Fibroblast of peridontal ligament (primary cell): ENCODE data around the gene ZFP1.
"Not testable (repeated sequence)": the region's sequence is repeated elsewhere in the genome, so short reads cannot be mapped to it uniquely, and the experiment has no call there.

Experiments
- DNase-seq: peaks from one replicate; pipeline ENCODE4 v3.0.0-alpha.2; 2010; ENCODE audit errors: extremely low read depth

ZFP1 gene

DNA sequence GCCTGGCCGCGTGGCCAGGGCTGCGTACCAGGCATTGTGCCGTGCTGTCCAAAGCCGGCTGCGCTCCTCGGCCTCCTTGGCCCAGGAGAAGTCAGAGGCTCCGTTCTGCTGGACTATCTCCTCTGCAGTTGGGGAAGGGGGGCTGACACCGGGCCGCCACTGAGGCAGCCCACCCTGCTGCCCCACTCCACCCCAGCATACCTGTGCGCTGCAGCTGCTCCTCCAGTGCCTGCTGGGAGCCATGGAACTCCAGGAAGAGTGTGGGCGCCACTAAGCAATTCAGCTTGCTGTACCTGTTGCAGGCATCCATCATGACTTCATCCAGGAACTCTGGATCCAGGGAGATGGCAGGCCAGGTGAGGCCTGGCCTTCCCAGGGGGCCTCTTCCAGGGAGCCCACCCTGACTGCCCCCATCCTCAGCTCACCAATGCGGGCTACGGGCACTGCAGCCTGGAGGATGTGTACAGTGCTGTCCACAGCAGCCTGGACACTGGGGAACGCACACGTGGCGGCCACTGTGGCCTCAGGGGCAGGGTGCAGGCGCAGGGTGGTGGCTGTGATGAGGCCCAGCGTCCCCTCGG, 34.7 kb upstream of the ZFP1 start:
- DNase-seq = no peak

DNA sequence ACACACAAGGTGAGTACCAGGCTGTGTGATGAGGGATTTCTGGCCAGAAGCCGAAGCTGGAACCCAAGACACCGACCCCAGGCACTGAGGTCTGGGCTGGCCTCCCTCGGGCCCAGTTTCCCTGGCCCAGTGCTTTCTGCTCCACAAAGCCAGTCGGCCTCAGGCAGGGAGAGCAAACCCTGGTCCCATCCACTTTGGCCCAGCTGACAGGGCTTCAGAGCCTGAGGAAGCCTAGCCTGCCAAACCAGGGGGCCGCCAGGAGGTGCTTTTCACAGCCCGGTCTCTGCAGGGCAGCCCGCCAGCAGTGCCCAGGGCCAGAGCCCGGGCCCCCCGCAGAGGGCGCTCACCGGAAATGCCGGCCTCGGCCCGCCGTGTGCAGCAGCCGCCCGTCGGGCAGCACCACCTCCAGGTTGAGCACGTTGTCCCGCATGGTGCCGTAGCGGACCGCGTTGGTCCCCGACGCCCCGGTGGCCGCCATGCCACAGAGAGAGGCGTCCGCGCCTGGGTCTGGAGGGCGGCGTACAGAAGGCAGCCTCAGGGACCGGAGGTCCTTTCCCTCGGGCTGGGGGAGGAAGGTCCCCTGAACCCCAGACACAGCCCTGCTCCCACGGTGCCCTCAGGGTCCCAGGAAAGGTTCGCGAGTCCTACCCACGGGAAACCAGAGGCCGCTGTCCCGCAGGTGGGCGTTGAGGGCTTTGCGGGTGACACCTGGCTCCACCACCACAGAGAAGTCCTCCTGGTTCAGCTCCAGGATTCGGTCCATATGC, 34.0 kb upstream of the ZFP1 start:
- DNase-seq = no peak

DNA sequence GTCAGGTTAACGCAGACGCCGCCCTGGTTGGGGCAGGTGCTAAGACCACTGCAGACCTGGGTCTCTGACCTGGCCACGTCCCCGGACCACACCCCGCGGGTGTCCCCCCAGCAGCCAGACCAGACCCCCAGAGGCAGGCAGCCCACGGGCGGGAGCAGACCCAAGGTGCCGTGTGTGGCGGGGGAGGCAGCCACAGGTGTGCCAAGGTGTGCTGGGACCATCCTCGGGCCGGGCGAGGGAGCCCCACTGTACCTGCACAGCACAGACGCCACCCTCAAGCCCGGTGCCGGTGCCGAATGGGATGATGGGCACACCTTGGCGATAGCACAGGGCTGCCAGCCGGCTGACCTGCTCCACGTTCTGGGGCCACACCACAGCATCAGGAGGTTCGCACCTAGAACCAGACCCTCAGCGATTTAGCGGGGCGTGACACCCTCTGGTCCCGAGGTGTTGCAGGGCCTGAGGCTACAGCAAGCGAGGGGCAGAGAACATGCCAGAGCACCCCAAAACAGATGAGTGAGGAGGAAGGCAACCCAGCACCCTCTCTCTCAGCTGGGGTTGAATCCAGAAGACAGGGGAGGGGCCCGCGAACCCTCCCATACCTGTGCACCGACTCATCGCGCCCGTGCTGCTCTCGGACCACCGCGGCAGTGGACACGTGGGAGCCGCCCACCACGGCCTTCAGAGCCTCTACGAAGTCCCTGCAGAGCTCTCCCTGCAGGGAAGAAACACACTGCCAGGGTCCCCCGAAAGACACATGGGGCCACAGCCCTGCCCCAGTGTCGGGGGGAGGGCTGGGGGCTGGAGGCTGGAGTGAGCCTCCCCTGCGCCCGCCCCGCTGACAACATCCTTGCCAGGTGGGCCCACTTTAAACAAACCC, 33.1 kb upstream of the ZFP1 start:
- DNase-seq = no peak

DNA sequence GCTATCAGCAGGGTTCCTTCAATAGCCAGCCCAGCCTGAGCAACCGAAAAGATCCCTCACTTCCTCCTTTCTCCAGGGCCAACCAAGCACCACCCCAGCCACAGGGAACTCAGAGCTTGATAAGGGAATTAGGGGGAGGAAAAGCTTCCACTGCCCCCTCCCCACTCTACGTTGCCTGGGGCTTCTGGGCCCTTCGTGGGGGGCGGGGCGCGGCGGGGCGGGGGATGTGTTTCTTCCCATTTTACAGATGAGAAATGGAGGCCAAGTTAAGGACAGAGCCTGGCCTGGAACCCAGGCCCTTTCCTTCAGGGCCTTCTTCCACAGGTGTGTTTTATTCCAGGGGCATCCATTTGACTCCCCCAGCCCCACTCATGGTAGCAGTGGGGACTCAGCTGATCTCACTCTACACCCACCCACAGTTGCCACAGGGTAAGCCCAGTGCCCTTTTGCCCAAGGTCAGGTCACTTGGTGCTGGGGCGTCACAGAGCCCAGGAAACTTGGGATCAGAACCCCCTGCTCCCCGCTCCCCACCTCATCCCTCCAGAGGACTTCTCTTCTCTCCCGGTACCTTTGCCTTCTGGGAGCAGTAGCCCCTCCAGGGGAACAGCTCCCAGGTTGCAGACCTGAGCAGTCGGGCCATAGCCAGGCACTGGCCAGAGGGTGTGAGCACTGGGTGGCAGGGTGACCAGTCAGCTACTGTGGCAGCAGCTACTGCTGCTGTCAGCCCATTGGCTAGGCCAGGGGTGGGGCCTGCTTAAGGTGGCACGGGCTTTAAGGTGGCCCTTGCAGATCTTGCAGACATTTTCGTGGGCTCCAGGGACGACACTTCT, 32.0 kb upstream of the ZFP1 start, which contains the start of gene LDHD:
TSS of gene LDHD (minus strand) at position 700 of the 830 bp plus-strand sequence. CDS start at position 640, 60 bp downstream.
- DNase-seq = peak; percentile 52

DNA sequence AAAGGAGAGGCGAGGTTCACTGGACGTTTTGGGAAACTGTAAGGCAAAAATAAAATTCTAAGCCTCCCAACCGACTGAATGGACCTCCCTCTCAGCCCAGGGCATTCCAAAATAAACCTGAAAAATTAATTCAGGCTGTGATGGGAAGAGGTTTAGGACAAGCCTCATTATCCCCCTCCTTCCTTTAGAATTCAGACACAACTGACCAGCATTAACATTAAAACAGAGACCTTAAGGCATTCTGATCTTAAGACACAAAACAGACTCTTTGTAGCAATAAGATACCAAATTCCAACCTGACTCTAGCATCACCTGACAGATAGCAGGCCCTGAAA, 31.4 kb upstream of the ZFP1 start:
- no peak for DNase-seq

DNA sequence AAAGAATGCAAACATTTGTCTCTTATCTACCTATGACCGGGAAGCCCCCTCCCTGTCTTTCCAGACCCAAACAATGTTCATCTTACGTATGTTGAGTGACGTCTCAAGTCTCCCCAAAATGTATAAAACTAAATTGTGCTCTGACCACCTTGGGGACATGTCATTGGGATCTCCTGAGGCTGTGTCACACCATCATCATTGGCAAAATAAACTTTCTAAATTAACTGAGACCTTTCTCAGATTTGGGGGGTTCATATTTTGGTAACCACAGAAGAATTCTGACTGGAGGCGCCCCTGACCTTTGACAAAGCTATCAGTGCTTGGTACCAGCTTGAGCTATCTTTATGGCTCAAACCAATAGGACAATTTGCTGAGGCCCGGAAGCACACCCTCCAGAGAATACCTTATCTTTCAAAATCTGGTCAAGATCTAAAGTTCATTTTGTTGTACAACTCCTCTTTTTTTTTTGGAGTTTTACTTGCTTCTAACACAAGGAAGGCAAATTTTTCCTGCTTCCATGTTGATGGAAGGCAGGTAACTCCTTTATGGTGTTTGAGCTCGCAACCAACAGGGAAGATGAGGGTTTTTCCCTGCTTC, 29.3 kb upstream of the ZFP1 start:
- no peak for DNase-seq

DNA sequence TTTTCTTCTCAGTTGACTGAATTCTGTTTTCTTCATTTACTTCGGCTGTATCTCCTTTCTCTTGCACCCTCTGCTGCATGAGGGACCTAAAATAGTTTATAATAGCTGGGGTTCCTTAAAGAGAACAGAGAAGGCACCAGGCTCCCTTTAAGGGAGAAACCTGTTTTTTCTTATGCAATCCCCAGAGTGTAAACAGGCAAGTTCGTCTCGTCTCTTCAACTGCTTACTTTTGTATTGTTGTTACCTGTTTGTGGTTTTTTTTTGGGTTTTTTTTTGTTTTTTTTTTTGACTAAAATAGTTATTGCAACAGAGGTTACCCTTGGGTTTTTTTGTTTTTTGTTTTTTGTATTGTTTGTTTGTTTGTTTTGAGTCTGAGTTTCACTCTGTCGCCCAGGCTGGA, 28.1 kb upstream of the ZFP1 start:
- DNase-seq = no peak

DNA sequence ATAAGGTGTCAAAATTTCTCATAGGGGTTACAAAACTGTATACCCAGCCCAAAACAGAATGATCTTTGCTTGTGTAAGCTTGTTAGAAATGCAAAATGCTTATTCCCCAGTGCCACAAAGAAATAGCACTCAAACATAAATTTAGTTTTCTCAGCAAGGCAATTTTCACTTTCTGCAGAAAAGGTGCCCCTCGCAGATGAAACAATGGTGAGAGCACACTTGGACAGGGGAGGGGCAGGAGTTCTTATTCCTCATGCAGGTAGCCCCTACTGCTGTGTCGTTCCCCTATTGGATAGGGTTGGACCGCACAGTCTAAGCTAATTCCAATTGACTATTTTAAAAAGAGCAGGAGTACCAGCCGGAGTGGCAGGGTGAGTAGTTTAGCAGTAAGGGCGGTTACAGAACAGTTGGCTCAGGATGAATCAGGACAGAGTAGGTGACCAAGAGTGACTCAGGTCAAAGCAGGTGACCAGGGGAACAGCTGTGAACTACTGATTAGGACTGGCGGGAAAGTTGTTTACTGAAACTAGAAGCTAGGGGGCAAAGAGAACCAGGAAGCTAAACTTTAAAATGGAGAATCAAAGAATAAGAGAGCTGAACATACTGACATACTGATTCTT, 26.3 kb upstream of the ZFP1 start:
- no peak for DNase-seq

DNA sequence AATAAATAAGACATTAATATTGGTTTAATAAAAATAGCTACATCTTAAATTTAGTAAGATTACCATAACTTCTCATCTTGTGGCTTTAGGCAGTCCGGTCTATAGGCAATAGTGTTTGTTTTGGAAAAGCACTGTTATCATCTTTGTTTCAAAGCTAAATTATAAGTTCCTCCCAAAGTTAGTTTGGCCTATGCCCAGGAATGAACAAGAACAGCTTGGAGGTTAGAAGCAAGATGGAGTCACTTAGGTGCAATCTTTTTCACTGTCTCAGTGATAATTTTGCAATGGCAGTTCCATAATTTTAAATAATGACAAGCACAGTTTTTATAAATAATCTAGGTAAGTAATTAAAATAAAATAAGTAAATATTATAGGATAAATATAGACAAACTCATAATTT, 25.7 kb upstream of the ZFP1 start:
- no peak for DNase-seq

DNA sequence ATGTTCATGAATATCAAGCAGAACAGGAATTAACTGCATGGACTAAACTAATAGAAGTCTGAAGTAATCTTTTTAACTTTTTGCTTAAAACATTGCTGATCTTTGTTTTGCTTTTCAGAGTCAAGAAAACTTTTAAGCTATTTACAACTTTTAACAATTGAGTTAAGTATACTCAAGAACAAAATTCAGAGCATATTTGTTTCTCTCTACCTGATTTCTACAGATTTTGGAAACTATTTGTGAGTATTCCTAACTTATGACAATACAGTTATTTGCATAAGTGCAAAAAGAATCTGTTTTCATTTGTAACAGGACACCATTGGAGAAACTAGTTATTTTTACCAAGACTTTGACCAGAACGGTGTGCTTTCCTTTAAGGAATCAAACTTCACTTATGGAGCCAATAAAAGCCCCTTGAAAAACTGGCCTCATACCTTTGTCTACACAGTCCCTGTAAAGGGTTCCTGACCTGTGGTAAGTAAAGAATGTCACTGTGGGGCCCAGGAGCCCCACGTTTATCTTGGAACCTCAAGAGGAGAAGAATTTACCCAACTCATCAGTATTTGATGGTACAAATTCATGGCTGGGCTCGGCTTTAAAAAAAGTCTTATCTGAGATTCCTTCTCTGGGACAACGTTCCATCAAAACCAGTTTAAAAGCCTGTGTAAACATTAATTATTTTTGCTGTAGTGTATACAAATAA, 20.5 kb upstream of the ZFP1 start:
- DNase-seq = no peak

DNA sequence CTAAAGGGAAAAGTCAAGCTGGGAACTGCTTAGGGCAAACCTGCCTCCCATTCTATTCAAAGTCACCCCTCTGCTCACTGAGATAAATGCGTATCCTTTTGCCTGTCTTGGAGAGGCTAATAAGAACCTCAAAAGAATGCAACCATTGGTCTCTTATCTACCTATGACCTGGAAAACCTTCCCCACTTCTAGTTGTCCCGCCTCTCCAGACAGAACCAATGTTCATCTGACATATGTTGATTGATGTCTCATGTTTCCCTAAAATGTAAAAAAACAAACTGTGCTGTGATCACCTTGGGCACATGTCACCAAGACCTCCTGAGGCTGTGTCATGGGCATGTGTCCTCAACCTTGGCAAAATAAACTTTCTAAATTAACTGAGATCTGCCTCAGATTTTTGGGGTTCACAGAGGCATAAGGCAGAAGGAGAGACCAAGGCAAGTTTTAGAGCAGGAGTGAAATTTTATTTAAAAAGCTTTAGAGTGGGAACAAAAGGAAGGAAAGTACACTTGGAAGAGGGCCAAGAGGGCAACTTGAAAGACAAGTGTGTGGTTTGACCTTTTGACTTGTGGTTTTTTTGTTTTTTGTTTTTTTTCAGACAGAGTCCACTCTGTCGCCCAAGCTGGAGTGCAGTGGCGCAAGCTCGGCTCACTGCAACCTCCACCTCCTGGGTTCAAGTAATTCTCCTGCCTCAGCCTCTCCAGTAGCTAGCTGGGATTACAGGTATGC, 18.7 kb upstream of the ZFP1 start:
- DNase-seq = not testable (repeated sequence)

DNA sequence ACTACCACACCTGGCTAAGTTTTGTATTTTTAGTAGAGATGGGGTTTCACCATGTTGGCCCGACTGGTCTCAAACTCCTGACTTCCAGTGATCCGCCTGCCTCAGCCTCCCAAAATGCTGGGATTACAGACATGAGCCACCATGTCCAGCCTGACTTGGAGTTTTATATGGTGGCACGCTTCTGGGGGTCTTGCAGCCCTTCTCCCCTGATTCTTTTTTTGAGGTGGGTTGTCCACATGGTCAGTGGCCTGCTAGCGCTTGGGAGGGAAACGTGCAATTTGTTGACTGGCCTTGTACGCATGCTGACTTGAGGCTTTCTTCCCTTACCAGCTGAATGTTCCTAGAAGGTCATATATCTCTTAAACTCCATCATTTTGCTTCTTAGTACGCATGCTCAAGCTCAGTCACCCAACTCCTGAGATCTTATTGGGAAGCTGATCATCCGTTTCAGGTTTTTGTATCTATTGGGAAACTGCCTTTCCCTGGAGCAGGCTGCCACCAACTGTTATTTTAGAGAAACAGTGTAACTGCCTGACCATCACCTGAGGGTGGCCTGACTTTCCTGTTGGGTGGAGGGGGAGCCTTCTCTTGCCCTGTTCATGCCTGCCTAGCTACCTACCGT, 18.1 kb upstream of the ZFP1 start:
- peak; percentile 11 for DNase-seq

DNA sequence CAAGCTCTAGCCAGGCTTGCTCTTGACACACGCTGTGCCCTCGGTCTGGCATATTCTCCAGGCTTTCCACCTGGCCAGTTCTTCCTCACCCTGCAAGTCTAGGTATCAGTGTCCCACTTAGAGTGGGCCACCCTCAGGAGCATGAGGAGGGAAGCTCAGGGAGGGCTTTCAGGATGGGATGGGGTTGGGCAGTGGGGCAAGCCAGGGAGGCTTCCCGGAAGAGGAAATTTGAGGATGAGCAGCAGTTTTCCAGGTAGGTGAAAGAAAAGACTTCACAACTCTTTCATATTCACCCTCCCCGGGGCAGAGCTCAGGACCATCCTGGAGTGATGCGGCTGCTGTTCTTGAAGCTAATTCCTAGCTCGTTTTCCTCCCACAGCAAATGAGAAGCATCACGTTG, 17.2 kb upstream of the ZFP1 start:
- no peak for DNase-seq

DNA sequence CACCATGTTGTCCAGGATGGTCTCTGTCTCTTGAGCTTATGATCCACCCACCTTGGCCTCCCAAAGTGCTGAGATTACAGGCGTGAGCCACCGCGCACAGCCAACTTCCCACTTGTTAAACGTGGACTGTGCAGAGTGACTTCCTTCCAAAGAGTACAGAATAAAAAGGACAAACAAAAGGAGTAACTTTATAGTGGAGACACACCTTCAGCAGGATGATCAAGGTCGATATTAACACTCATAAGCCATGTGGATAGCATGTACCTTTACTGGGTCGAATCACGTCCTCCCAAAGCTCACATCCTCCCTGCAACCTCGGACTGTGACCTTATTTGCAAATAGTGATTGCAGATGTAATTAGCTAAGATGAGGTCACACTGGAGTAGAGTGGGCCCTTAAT, 10.1 kb upstream of the ZFP1 start:
- no peak for DNase-seq

DNA sequence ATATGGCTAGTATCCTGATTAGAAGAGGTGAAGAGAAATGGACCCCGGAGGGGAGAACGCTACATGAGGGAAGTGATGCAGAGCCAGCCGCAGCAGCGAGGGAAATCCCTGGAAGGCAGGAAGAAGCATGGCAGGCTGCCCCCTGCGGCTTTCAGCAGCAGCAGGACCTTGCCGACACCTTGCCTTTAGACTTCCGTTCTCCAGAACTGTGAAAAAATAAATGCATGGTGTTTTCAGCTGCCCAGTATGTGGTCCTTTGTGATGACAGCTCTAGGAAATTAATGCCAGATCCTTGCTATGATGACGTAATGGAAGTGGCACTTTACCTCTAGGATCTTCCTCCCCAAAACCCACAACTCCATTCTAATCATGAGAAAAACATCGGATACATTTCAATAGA, 9.7 kb upstream of the ZFP1 start:
- no peak for DNase-seq

DNA sequence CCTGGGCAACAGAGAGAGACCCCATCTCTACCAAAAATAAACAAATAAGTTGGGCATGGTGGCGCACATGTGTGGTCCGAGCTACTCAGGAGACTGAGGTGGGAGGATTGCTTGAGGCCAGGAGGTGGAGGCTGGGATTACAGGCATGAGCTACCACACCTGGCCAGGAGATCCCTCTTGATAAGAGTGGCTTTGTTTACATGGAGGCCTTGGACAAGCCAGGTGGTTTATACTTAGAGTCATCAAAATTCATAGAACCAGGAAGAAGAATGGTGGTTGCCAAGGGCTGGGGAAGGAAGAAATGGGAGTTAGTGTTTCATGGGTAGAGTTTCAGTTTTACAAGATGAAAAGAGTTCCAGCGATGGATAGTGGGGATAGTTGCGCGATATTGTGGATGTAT, 8.8 kb upstream of the ZFP1 start:
- no peak for DNase-seq

DNA sequence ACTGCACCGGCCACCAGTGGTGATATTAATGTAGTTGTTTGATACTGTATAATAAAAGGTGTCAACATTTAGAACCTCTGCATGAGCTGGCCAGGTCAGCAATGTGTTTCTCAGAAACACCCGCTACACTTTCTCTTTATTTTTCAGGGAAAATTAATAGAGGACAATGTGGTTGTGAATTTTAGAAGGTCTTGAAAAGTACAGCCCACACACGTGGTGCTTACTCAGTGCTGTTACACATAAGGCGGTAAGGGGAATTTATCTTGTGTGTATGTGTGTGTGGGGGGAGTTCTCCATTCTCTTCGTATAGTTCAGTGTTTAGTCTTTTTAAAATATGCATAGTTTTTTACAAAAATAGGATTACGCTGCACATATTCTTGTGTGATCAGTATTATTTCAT, 4.4 kb upstream of the ZFP1 start:
- DNase-seq = no peak

DNA sequence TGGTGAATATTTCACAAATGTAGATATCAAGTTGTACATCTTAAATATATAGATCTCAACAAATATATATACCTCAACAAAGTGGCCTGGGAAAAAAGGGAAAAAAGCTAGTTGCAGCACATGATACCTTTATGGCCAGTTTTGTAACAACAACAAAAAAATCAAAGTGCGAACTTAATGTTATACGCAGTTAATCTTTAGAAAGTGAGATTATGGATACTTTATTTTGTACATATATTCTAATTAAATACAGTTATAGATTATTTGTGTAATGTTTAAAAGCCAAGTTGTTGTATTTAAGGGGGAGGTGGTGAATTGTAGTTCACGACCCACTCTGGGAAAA, 385 bp upstream of the ZFP1 start:
- DNase-seq = no peak

DNA sequence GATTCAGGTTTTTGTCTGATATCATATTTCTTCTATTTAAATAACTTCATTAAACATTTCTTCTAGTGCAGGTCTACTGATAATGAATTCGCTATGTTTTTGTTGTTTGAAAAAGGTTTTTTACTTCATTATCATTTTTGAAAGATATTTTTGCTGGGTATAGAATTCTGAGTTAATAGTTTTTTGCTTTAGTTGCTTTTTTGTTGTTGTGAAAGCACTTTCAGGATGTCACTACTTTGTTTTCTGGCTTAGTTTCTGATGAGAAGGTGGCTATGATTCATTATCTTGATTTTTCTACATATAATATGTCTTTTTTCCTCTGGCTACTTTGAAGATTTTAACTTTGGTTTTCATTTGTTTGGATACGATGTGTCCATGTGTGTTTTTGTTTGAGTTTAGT, 3.5 kb downstream of the ZFP1 start:
- DNase-seq = no peak
